Right lobe of liver (tissue), 6 donors: Measurements from ENCODE around the gene MCAM. TPM values are rescaled to one million over a fixed set of nuclear protein-coding genes. Genes with fewer than 3 reads are reported as not detected.

Experiments used
- ATAC-seq, 4 donors: fragments of 200-7000 bp; cut with Tn5 transposase; one replicate each; pipeline ENCODE4 v1.9.1; 2020; ENCODE audit warnings: mild to moderate bottlenecking in 4 of 4, moderate library complexity in 4 of 4
- DNase-seq, 3 donors: peaks; one replicate each; pipeline ENCODE4 v3.0.0-alpha.2; 2020
- H3K27ac ChIP-seq, 3 donors: fragments of 200-600 bp; one replicate each; pipeline ENCODE4 v1.8.0; 2022
- H3K27me3 ChIP-seq, 2 donors: fragments of 200-600 bp; one replicate each; pipeline ENCODE4 v1.8.0; 2022
- H3K36me3 ChIP-seq, 4 donors: fragments of 200-600 bp; sonication (generic) in 1 of 4; one replicate each; pipeline versions ENCODE4 v1.5.1 to v1.8.0; 2017 to 2022; ENCODE audit warnings: control low read depth in 1 of 4
- H3K4me1 ChIP-seq, 4 donors: fragments of 200-600 bp; sonication (generic) in 1 of 4; one replicate each; pipeline versions ENCODE4 v1.5.1 to v1.8.0; 2017 to 2022; ENCODE audit warnings: control low read depth in 1 of 4
- H3K4me3 ChIP-seq, 3 donors: fragments of 200-600 bp; one replicate each; pipeline ENCODE4 v1.8.0; 2022
- H3K9me3 ChIP-seq, 4 donors: fragments of 200-600 bp; sonication (generic) in 1 of 4; one replicate each; pipeline versions ENCODE4 v1.5.1 to v1.8.0; 2017 to 2022; ENCODE audit warnings: control low read depth in 1 of 4
- CTCF ChIP-seq, 4 donors: fragments of 200-600 bp in 3 of 4; fragments of 450-650 bp in 1 of 4; IDR thresholded peaks; one replicate each; pipeline versions ENCODE4 v1.5.1 to v1.8.0; 2016 to 2022; ENCODE audit warnings: antibody characterized with exemption in 4 of 4, mild to moderate bottlenecking in 2 of 4
- POLR2A ChIP-seq: fragments of 450-650 bp; IDR thresholded peaks from one replicate; pipeline ENCODE4 v1.6.1; 2017; ENCODE audit warnings: antibody characterized with exemption, mild to moderate bottlenecking
- WGBS: methylation state at CpG from one replicate; pipeline ENCODE4 v1.1.6; 2018; ENCODE audit warnings: low coverage, low lambda C conversion rate; ENCODE audit not compliant: insufficient coverage; ENCODE audit errors: missing lambda C conversion rate; 5-methylcytosine and 5-hydroxymethylcytosine counted together
- intact Hi-C, 2 donors: fragments of 100-400 bp; cut with DNase I; formaldehyde crosslinking; loops; one replicate each; pipeline versions ENCODE4 v1.11.2 to v1.14.1; 2022
- microRNA-seq, 2 donors: library from miRNA; unstranded; fragments of <30 nt; microRNA quantifications; one replicate each; pipeline ENCODE4, GENCODE V29; 2019 to 2020
- small RNA-seq, 2 experiments: library from RNA; depleted of rRNA; stranded (forward); fragments of <200 nt; gene quantifications; one replicate each; pipeline ENCODE3, GENCODE V24; 2016
- total RNA-seq, 6 experiments: library from RNA; depleted of rRNA in 2 of 6; stranded (reverse); fragments of >200 nt in 2 of 6; fragmentation: NEBNext Ultra II Directional in 3 of 6; extraction: Animal tissue kit (Norgen Biotek cat#: 25700) in 3 of 6; gene quantifications; one replicate each; pipeline versions ENCODE4 v1.1.0 to v1.2.4, GENCODE V29; 2016 to 2023
- donor health status: DM: no; HTN: yes; CAD: no.
- donor health status: DM: no; HTN: no; CAD: no.
- donor health status: DM: no; HTN: no; CAD: no.
- donor health status: DM: no; HTN: yes; CAD: no.
- donor health status: DM: no; HTN: yes; CAD: no.

The MCAM gene
- total RNA-seq, 6 experiments from 2014 or later, result 1.8 to 28.7 (median 12.5) TPM

GRCh38 chr11:119263352-119263940, 53.5 kb downstream of the MCAM start:
- DNase-seq (no peak), ATAC-seq (peak; percentile 52 to 74 (median 62))
- Histone ChIP-seq H3K4me3 (no peak overlapping the region), H3K27ac (peak overlapping the region; percentile 4 to 37 (median 27)), H3K36me3 (no peaks in the 10 kb centered on the region), H3K9me3 (no peaks in the 10 kb centered on the region), H3K4me1 (no peaks in the 10 kb centered on the region), H3K27me3 (no peaks in the 10 kb centered on the region)
- WGBS, result 24% methylated on average over 3 of the region's 3 CpGs
- TF ChIP-seq POLR2A (no peak), CTCF (IDR thresholded peaks at IDR 0.05) (no peak)
- intact Hi-C loops, result no loop called here

- intact Hi-C loops, result no loop called here
- peak in 3 of 4 donors; percentile 28 to 47 (median 33) for ATAC-seq
- TF ChIP-seq CTCF (IDR thresholded peaks at IDR 0.05) (no peak), POLR2A (no peak)
- Histone ChIP-seq H3K9me3 (no peaks in the 10 kb centered on the region), H3K27ac (peak overlapping the region; percentile 4 to 37 (median 27)), H3K27me3 (no peaks in the 10 kb centered on the region), H3K36me3 (no peaks in the 10 kb centered on the region), H3K4me1 (no peaks in the 10 kb centered on the region), H3K4me3 (no peak overlapping the region)
- 68% methylated on average over 5 of the region's 5 CpGs for whole genome bisulfite sequencing
- no peak for DNase-seq
These were observed 54.1 kb downstream of the MCAM start for GRCh38 chr11:119262668-119263351.

GRCh38 chr11:119258983-119259382, 57.9 kb downstream of the MCAM start:
- Histone ChIP-seq H3K4me1 (no peaks in the 10 kb centered on the region), H3K27me3 (no peaks in the 10 kb centered on the region), H3K9me3 (no peaks in the 10 kb centered on the region), H3K4me3 (no peak overlapping the region), H3K27ac (no peak overlapping the region), H3K36me3 (no peaks in the 10 kb centered on the region)
- intact Hi-C loops, result no loop called here
- ATAC-seq (no peak), DNase-seq (no peak)
- 64% methylated on average over 3 of the region's 3 CpGs for WGBS
- TF ChIP-seq POLR2A, result no peak
- no peak for TF ChIP-seq CTCF (IDR thresholded peaks at IDR 0.05)

Small RNAs within 50 kb of the gene (microRNA-seq; reads per million reads assigned to microRNA genes)
- 0 to 0.29 reads per million in 2 donors for gene MIR6756

Small RNAs within 50 kb of the gene (small RNA-seq; reads per million reads assigned to genes)
- gene RF01225 (0 reads per million in 2 experiments), gene RNU6-262P (0 to 0.39 reads per million in 2 experiments)

Other genes with a start within 250 kb of the MCAM start
- 10 to 100 TPM in 4 of 6 experiments, 1 to 10 TPM in 2; 8.5 to 18.3 (median 11.3) TPM for gene VPS11, start 249.3 kb downstream of the MCAM start, total RNA-seq
- gene HMBS, start 232.2 kb downstream of the MCAM start, total RNA-seq, result 10 to 100 TPM; 11.3 to 35.3 (median 14.6) TPM
- 10 to 100 TPM; 29.8 to 55.5 (median 41.6) TPM for gene DPAGT1, start 215.3 kb downstream of the MCAM start, total RNA-seq
- gene C2CD2L, start 209.8 kb downstream of the MCAM start, total RNA-seq, result 1 to 10 TPM; 5.4 to 9.7 (median 6.5) TPM
- gene HINFP, start 195.6 kb downstream of the MCAM start, total RNA-seq, result 10 to 100 TPM in 4 of 6 experiments, 1 to 10 TPM in 2; 6.4 to 13.6 (median 10.7) TPM
- gene ABCG4, start 168.1 kb downstream of the MCAM start, total RNA-seq, result under 1 TPM in 4 of 6 experiments, not detected in 2; 0.04 to 0.22 (median 0.09) TPM
- 10 to 100 TPM in 4 of 6 experiments, 1 to 10 TPM in 2; 8.1 to 13.2 (median 10.9) TPM for gene NLRX1, start 148.4 kb downstream of the MCAM start, total RNA-seq
- gene NHERF4, start 131.7 kb downstream of the MCAM start, total RNA-seq, result under 1 TPM in 1 of 6 experiments, not detected in 5; 0.32 TPM
- 1 to 10 TPM; 3.1 to 7.1 (median 4.6) TPM for gene CBL, start 110.8 kb downstream of the MCAM start, total RNA-seq
- gene RNF26, start 17.4 kb upstream of the MCAM start, total RNA-seq, result 10 to 100 TPM; 12.9 to 18.1 (median 15.1) TPM
- gene C1QTNF5, start 23.8 kb upstream of the MCAM start, total RNA-seq, result 1 to 10 TPM; 2.8 to 6.3 (median 4.8) TPM
- not detected for gene MFRP, start 29.6 kb upstream of the MCAM start, total RNA-seq
- gene USP2, start 64.6 kb upstream of the MCAM start, total RNA-seq, result 10 to 100 TPM in 2 of 6 experiments, 1 to 10 TPM in 4; 1.3 to 25.9 (median 4.6) TPM
- 1 to 10 TPM in 4 of 6 experiments, under 1 TPM in 2; 0.13 to 5.3 (median 2.1) TPM for gene THY1, start 106.0 kb upstream of the MCAM start, total RNA-seq